ENCODE measurements around the gene TCFL5. TPM values are rescaled to one million over a fixed set of nuclear protein-coding genes. Genes with fewer than 3 reads are reported as not detected.
A peak's percentile ranks its signal among the peaks of the same experiment; 100 is the strongest.

The TCFL5 gene
- total and polyA plus RNA-seq, 12 donors: 2.5 to 8.3 (median 6.4) TPM

DNA sequence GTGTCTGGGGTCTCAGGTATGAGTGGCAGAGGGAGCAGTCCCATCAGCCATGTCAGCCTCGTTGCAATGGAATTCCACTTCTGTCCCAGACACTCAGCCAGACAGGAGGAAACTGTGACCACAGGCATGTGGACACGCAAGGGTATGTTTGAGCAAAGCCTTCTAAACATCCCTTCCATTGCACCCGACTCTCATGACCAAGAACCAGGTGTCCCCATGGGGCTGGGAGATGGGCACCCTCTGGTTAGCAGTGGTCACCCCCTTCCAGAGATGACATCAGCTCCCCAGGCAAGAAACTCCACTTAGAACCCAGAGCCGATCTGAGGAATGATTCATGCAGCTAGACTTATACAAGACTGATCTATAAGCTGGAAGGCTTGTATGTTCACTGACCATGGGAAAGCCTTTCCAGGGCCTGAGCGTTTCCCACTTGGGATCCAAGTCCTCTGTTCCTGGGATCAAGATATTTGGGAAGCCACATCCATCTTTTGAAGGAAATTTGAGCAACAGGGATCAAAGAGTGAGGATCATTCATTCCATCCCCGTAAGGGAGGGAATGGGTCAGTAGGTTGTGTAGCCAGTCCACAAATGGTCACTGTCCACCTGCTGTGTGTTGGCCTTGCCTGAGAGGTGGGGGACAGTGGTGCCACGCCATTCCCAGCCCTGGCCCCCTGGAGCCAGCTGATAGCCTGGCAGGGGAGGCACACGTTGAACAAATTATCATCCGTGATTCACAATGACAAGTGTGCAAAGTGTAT lies 69.3 kb downstream of the TCFL5 start:
- Histone ChIP-seq H3K4me1 (peaks cover 4 to 41% (median 31%) of the 10 kb centered on the region in 9 donors), H3K36me3 (peaks cover 0 to 3% (median 0%) of the 10 kb centered on the region in 9 donors), H3K27ac (no peak overlapping the region), H3K27me3 (no peaks in the 10 kb centered on the region), H3K4me3 (no peak overlapping the region), H3K9me3 (no peaks in the 10 kb centered on the region)
- intact Hi-C loops (cut with DNase I): loop anchor here in 9 of 10 donors (2.0 to 10.0 kb wide), 6 partner anchors 125 to 388 kb away; partner anchors contain the start of gene CABLES2 (in 2 of the 9)
- DNase-seq (no peak), ATAC-seq (no peak)
- TF ChIP-seq, protein P1, sequence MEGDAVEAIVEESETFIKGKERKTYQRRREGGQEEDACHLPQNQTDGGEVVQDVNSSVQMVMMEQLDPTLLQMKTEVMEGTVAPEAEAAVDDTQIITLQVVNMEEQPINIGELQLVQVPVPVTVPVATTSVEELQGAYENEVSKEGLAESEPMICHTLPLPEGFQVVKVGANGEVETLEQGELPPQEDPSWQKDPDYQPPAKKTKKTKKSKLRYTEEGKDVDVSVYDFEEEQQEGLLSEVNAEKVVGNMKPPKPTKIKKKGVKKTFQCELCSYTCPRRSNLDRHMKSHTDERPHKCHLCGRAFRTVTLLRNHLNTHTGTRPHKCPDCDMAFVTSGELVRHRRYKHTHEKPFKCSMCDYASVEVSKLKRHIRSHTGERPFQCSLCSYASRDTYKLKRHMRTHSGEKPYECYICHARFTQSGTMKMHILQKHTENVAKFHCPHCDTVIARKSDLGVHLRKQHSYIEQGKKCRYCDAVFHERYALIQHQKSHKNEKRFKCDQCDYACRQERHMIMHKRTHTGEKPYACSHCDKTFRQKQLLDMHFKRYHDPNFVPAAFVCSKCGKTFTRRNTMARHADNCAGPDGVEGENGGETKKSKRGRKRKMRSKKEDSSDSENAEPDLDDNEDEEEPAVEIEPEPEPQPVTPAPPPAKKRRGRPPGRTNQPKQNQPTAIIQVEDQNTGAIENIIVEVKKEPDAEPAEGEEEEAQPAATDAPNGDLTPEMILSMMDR (IDR thresholded peaks at IDR 0.05): no peak
- WGBS, 2 donors: 77 to 81% methylated on average over 9 of the region's 9 CpGs

- TF ChIP-seq, protein P1 (IDR thresholded peaks at IDR 0.05): peak; percentile 77 to 96 (median 91)
- ATAC-seq: peak in 6 of 8 donors; percentile 2 to 33 (median 20)
- Histone ChIP-seq H3K27me3 (no peaks in the 10 kb centered on the region), H3K27ac (peak overlapping the region in 1 of 10 donors; percentile 4), H3K9me3 (no peaks in the 10 kb centered on the region), H3K4me1 (peaks cover 0 to 37% (median 27%) of the 10 kb centered on the region in 9 donors), H3K36me3 (no peaks in the 10 kb centered on the region), H3K4me3 (no peak overlapping the region)
- intact Hi-C loops (cut with DNase I): loop anchor here in 9 of 10 donors (1.0 to 10.0 kb wide), 10 partner anchors 123 to 387 kb away; partner anchors contain the start of gene CABLES2 (in 2 of the 9)
- WGBS, 2 donors: 29 to 31% methylated on average over 23 of the region's 23 CpGs
- peak; percentile 73 to 84 for DNase-seq
Measured at GRCh38 chr20:62791301-62792181, 70.1 kb downstream of the TCFL5 start.

Other genes starting within 250 kb of the TCFL5 start
- 10 to 100 TPM in 3 of 10 donors, 1 to 10 TPM in 7; 1.5 to 34.3 (median 4.9) TPM for gene SLCO4A1, start 219.3 kb downstream of the TCFL5 start, total RNA-seq
- 10 to 100 TPM; 21.7 to 52.7 TPM for gene SLCO4A1, start 219.3 kb downstream of the TCFL5 start, polyA plus RNA-seq
- gene NTSR1, start 153.0 kb downstream of the TCFL5 start, total RNA-seq: under 1 TPM in 2 of 10 donors, not detected in 8; 0.08 TPM
- gene NTSR1, start 153.0 kb downstream of the TCFL5 start, polyA plus RNA-seq: not detected
- 1 to 10 TPM; 6.8 to 10.0 (median 8.1) TPM for gene MRGBP, start 65.3 kb downstream of the TCFL5 start, total RNA-seq
- gene MRGBP, start 65.3 kb downstream of the TCFL5 start, polyA plus RNA-seq: 10 to 100 TPM in 1 of 2 donors, 1 to 10 TPM in 1; 6.5 to 10.8 TPM
- gene OGFR, start 57.0 kb downstream of the TCFL5 start, total RNA-seq: 10 to 100 TPM; 13.0 to 37.5 (median 16.8) TPM
- 10 to 100 TPM; 17.7 to 34.5 TPM for gene OGFR, start 57.0 kb downstream of the TCFL5 start, polyA plus RNA-seq
- 1 to 10 TPM in 8 of 10 donors, under 1 TPM in 2; 0.45 to 3.6 (median 1.8) TPM for gene COL9A3, start 44.8 kb downstream of the TCFL5 start, total RNA-seq
- 10 to 100 TPM in 1 of 2 donors, 1 to 10 TPM in 1; 4.5 to 15.2 TPM for gene COL9A3, start 44.8 kb downstream of the TCFL5 start, polyA plus RNA-seq
- gene DIDO1, start 64.7 kb upstream of the TCFL5 start, total RNA-seq: 10 to 100 TPM; 31.4 to 44.6 (median 37.6) TPM
- gene DIDO1, start 64.7 kb upstream of the TCFL5 start, polyA plus RNA-seq: 10 to 100 TPM; 16.0 to 21.9 TPM
- gene GID8, start 76.3 kb upstream of the TCFL5 start, total RNA-seq: 10 to 100 TPM; 13.7 to 19.9 (median 16.7) TPM
- 10 to 100 TPM in 1 of 2 donors, 1 to 10 TPM in 1; 7.0 to 10.2 TPM for gene GID8, start 76.3 kb upstream of the TCFL5 start, polyA plus RNA-seq
- 1 to 10 TPM in 4 of 10 donors, under 1 TPM in 6; 0.19 to 3.6 (median 0.62) TPM for gene SLC17A9, start 90.9 kb upstream of the TCFL5 start, total RNA-seq
- gene SLC17A9, start 90.9 kb upstream of the TCFL5 start, polyA plus RNA-seq: 1 to 10 TPM; 2.3 to 8.3 TPM
- gene BHLHE23, start 145.1 kb upstream of the TCFL5 start, total RNA-seq: not detected
- under 1 TPM in 1 of 2 donors, not detected in 1; 0.03 TPM for gene BHLHE23, start 145.1 kb upstream of the TCFL5 start, polyA plus RNA-seq

Data from heart right ventricle (tissue), 16 donors.